EL (cell line): ENCODE measurements around the gene LHFPL3.

ENCODE experiments used
- DNase-seq: peaks from one replicate; pipeline ENCODE4 v3.0.0-alpha.2; 2016

The LHFPL3 gene

GRCh38 chr7:104371980-104372357, 43.6 kb downstream of the LHFPL3 start:
- DNase-seq: no peak

- no peak for DNase-seq
Observed at GRCh38 chr7:104382616-104383015, 54.2 kb downstream of the LHFPL3 start.

- no peak for DNase-seq
Observed at GRCh38 chr7:104386943-104387342, 58.5 kb downstream of the LHFPL3 start.

- DNase-seq: no peak
Observed at GRCh38 chr7:104388222-104388621, 59.8 kb downstream of the LHFPL3 start.

- no peak for DNase-seq
Observed at GRCh38 chr7:104395162-104395561, 66.8 kb downstream of the LHFPL3 start.

GRCh38 chr7:104397442-104397841, 69.0 kb downstream of the LHFPL3 start:
- no peak for DNase-seq

- no peak for DNase-seq
Observed at GRCh38 chr7:104408371-104408770, 80.0 kb downstream of the LHFPL3 start.

- no peak for DNase-seq
Observed at GRCh38 chr7:104410742-104411141, 82.3 kb downstream of the LHFPL3 start.

- DNase-seq: no peak
Observed at GRCh38 chr7:104412911-104413310, 84.5 kb downstream of the LHFPL3 start.

GRCh38 chr7:104414216-104414615, 85.8 kb downstream of the LHFPL3 start:
- no peak for DNase-seq

GRCh38 chr7:104415700-104416099, 87.3 kb downstream of the LHFPL3 start:
- no peak for DNase-seq

GRCh38 chr7:104416866-104417393, 88.5 kb downstream of the LHFPL3 start:
- DNase-seq: no peak

GRCh38 chr7:104431930-104432329, 103.5 kb downstream of the LHFPL3 start:
- DNase-seq: no peak

- DNase-seq: no peak
Observed at GRCh38 chr7:104434129-104434528, 105.7 kb downstream of the LHFPL3 start.

- DNase-seq: no peak
Observed at GRCh38 chr7:104442481-104442880, 114.1 kb downstream of the LHFPL3 start.

- DNase-seq: no peak
Observed at GRCh38 chr7:104444017-104444416, 115.6 kb downstream of the LHFPL3 start.

- no peak for DNase-seq
Observed at GRCh38 chr7:104445393-104445792, 117.0 kb downstream of the LHFPL3 start.

- DNase-seq: no peak
Observed at GRCh38 chr7:104450861-104451260, 122.5 kb downstream of the LHFPL3 start.

- DNase-seq: no peak
Observed at GRCh38 chr7:104453190-104453589, 124.8 kb downstream of the LHFPL3 start.

GRCh38 chr7:104458875-104459274, 130.5 kb downstream of the LHFPL3 start:
- no peak for DNase-seq

- no peak for DNase-seq
Observed at GRCh38 chr7:104469166-104469820, 140.9 kb downstream of the LHFPL3 start.

- no peak for DNase-seq
Observed at GRCh38 chr7:104480529-104480928, 152.1 kb downstream of the LHFPL3 start.

GRCh38 chr7:104482362-104483037, 154.1 kb downstream of the LHFPL3 start:
- no peak for DNase-seq

GRCh38 chr7:104486931-104487330, 158.5 kb downstream of the LHFPL3 start:
- DNase-seq: no peak

- no peak for DNase-seq
Observed at GRCh38 chr7:104487642-104488041, 159.2 kb downstream of the LHFPL3 start.
